Lower leg skin (tissue), 3 donors: ENCODE measurements around the gene FOXI1.
"Not testable (repeated sequence)": the region's sequence is repeated elsewhere in the genome, so short reads cannot be mapped to it uniquely, and the experiment has no call there.

Experiments
- CTCF ChIP-seq, 3 donors: fragments of 450-650 bp; IDR thresholded peaks; one replicate each; pipeline ENCODE4 v1.5.1; 2016; ENCODE audit warnings: antibody characterized with exemption in 3 of 3, mild to moderate bottlenecking in 3 of 3, moderate library complexity in 2 of 3
- POLR2A ChIP-seq, 2 donors: fragments of 450-650 bp; IDR thresholded peaks; one replicate each; pipeline ENCODE4 v1.6.1; 2016 to 2017; ENCODE audit warnings: antibody characterized with exemption in 2 of 2, mild to moderate bottlenecking in 1 of 2, moderate library complexity in 1 of 2

DNA sequence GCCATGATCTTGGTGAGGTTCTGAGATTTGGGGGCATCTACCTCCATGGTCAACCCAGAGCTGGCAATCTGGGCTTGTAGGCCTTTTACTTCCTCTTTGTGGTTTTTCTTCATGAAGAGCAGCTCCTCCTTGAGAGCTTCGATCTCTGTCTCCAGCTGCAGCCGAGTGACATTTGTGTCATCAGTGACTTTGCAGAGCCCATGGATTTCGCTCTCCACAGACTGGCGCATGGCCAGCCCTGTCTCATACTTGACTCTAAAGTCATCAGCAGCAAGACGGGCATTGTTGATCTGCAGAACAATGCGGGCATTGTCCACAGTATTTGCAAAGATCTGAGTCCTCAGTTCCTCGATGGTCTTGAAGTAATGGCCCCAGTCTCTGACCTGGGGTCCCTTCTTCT, 35.5 kb downstream of the FOXI1 start:
- not testable (repeated sequence) for TF ChIP-seq CTCF, POLR2A (IDR thresholded peaks at IDR 0.05)
